ENCODE measurements around the gene CYP26B1.

- no peak for TF ChIP-seq RARB (CRISPR knock-in tag; IDR thresholded peaks at IDR 0.05)
- no peak for TF ChIP-seq TCF4 (CRISPR knock-in tag; IDR thresholded peaks at IDR 0.05; ENCODE audit: borderline replicate concordance)
- no peak for TF ChIP-seq ISL1 (CRISPR knock-in tag; IDR thresholded peaks at IDR 0.05)
Measured at GRCh38 chr2:72104821-72105588, 42.7 kb downstream of the CYP26B1 start.
